A673 (cell line): Measurements from ENCODE around the gene WNT7A. TPM values are rescaled to one million over a fixed set of nuclear protein-coding genes. Genes with fewer than 3 reads are reported as not detected.

Experiments used
- BruUV-seq: library from RNA; stranded (reverse); fragments of 400-500 nt; replicated peaks from 2 replicates; lab custom pipeline; 2021; lab: Mats Ljungman, UMichigan
- CTCF ChIA-PET: fragments of 300-600 bp; sonication (Branson Sonifier 250); formaldehyde crosslinking; loops from one replicate; lab custom pipeline; 2022; ENCODE audit warnings: antibody characterized with exemption; lab: Charles Lee
- POLR2A ChIA-PET: fragments of 300-600 bp; sonication (Branson Sonifier 250); formaldehyde crosslinking; loops from one replicate; lab custom pipeline; 2022; ENCODE audit warnings: antibody characterized with exemption; ENCODE audit not compliant: low non-redundant PET; lab: Charles Lee
- DNase-seq: peaks from one replicate; pipeline ENCODE4 v3.0.0-alpha.2; 2015; ENCODE audit warnings: low spot score
- H3K27ac ChIP-seq: fragments of 200-600 bp; sonication (generic); 2 replicates; pipeline ENCODE4 v1.5.1; 2016; ENCODE audit warnings: mixed run types, low read depth, mild to moderate bottlenecking, mixed read lengths, antibody characterized with exemption, low read length; ENCODE audit not compliant: poor library complexity, severe bottlenecking
- H3K27me3 ChIP-seq: fragments of 200-600 bp; sonication (generic); replicated peaks from 2 replicates; pipeline ENCODE4 v1.6.1; 2017; ENCODE audit warnings: mixed run types, low read depth, mild to moderate bottlenecking, mixed read lengths, antibody characterized with exemption, low read length; ENCODE audit not compliant: insufficient read depth, poor library complexity
- H3K36me3 ChIP-seq: fragments of 200-600 bp; sonication (generic); 2 replicates; pipeline ENCODE4 v1.6.1; 2016; ENCODE audit warnings: mixed run types, mild to moderate bottlenecking, mixed read lengths, antibody characterized with exemption, low read length; ENCODE audit not compliant: insufficient read depth, poor library complexity, severe bottlenecking
- H3K4me1 ChIP-seq: fragments of 200-600 bp; sonication (generic); 2 replicates; pipeline ENCODE4 v1.6.1; 2017; ENCODE audit warnings: mixed run types, mild to moderate bottlenecking, mixed read lengths, antibody characterized with exemption, low read length; ENCODE audit not compliant: insufficient read depth, poor library complexity, severe bottlenecking
- H3K4me3 ChIP-seq: fragments of 200-600 bp; sonication (generic); 2 replicates; pipeline ENCODE4 v1.5.1; 2016; ENCODE audit warnings: low read depth, mixed run types, mild to moderate bottlenecking, mixed read lengths, low read length; ENCODE audit not compliant: poor library complexity, severe bottlenecking
- H3K9me3 ChIP-seq: fragments of 200-600 bp; sonication (generic); 2 replicates; pipeline ENCODE4 v1.6.1; 2016; ENCODE audit warnings: mixed run types, low read depth, mild to moderate bottlenecking, mixed read lengths, antibody characterized with exemption, low read length; ENCODE audit not compliant: poor library complexity, severe bottlenecking
- CTCF ChIP-seq: fragments of 300-800, 200-600 bp; sonication (generic); conservative IDR thresholded peaks from 2 replicates; pipeline ENCODE4 v1.5.1; 2017; ENCODE audit warnings: low read depth, mild to moderate bottlenecking, antibody characterized with exemption, low read length, moderate library complexity, mixed read lengths
- EZH2 ChIP-seq: fragments of 200-600 bp; sonication (generic); IDR thresholded peaks from 2 replicates; pipeline ENCODE4 v1.6.1; 2017; ENCODE audit warnings: borderline replicate concordance, low read depth, mild to moderate bottlenecking, mixed read lengths, antibody characterized with exemption, low read length; ENCODE audit not compliant: poor library complexity, severe bottlenecking
- intact Hi-C: fragments of 100-400 bp; cut with micrococcal nuclease; formaldehyde crosslinking; loops from one replicate; pipeline ENCODE4 v1.10.0; 2022; ENCODE audit not compliant: unreplicated experiment
- total RNA-seq: library from RNA; stranded (reverse); gene quantifications from 2 replicates; pipeline ENCODE4 v1.2.3, GENCODE V29; 2021

The WNT7A gene
- total RNA-seq, 1 experiment from 2014 or later, result not detected

- no peak for TF ChIP-seq EZH2
- no peak for TF ChIP-seq CTCF
- H3K9me3 ChIP-seq, result no peaks in the 10 kb centered on the region
- ChIA-PET CTCF (no interaction called here), POLR2A (no interaction called here)
- no peak for DNase-seq
- no peaks in the 10 kb centered on the region for H3K36me3 ChIP-seq
- no TSS peak for BruUV-seq
- no peak overlapping the region for H3K27ac ChIP-seq
- H3K4me3 ChIP-seq, result no peak overlapping the region
- H3K27me3 ChIP-seq, result peaks cover 35% of the 10 kb centered on the region
- intact Hi-C loops, result loop anchor here (1.0 to 10.0 kb wide), 2 partner anchors 230 to 391 kb away; no protein-coding TSS in a partner anchor
- H3K4me1 ChIP-seq, result no peaks in the 10 kb centered on the region
Observed at GRCh38 chr3:13885704-13886010, 5.8 kb upstream of the WNT7A start.

- no TSS peak for BruUV-seq
- POLR2A ChIA-PET, result no interaction called here
- intact Hi-C loops, result loop anchor here (1.0 to 10.0 kb wide), 2 partner anchors 230 to 390 kb away; no protein-coding TSS in a partner anchor
Observed at GRCh38 chr3:13884851-13885703, 5.2 kb upstream of the WNT7A start.

GRCh38 chr3:13883681-13884080 lies 3.8 kb upstream of the WNT7A start:
- intact Hi-C loops, result loop anchor here (10.0 kb wide), 1 partner anchor 389 kb away; no protein-coding TSS in a partner anchor
- H3K4me1 ChIP-seq, result no peaks in the 10 kb centered on the region
- POLR2A ChIA-PET, result no interaction called here
- H3K27ac ChIP-seq, result no peak overlapping the region
- no peak overlapping the region for H3K4me3 ChIP-seq
- H3K27me3 ChIP-seq, result peaks cover 54% of the 10 kb centered on the region
- BruUV-seq, result no TSS peak
- no peak for DNase-seq
- no peaks in the 10 kb centered on the region for H3K9me3 ChIP-seq
- CTCF ChIA-PET, result interaction anchor here (0.5 kb wide), 1 partner anchor 11 kb away, joined by 5 read pairs; no protein-coding TSS in a partner anchor
- TF ChIP-seq EZH2 (no peak), CTCF (no peak)
- H3K36me3 ChIP-seq, result no peaks in the 10 kb centered on the region

More at GRCh38 chr3:13884851-13885703, 5.2 kb upstream of the WNT7A start:
- Histone ChIP-seq H3K27ac (no peak overlapping the region), H3K27me3 (peaks cover 41% of the 10 kb centered on the region), H3K9me3 (no peaks in the 10 kb centered on the region), H3K4me3 (no peak overlapping the region), H3K4me1 (no peaks in the 10 kb centered on the region), H3K36me3 (no peaks in the 10 kb centered on the region)
- DNase-seq, result no peak
- TF ChIP-seq EZH2 (no peak), CTCF (peak; percentile 89)
- CTCF ChIA-PET, result no interaction called here
